Measurements from ENCODE around the gene TIPIN.

- TF ChIP-seq CTCF (conservative IDR thresholded peaks at IDR 0.05; ENCODE audit: low read depth, low read length) = no peak
- TF ChIP-seq EZH2phosphoT487 (IDR thresholded peaks at IDR 0.05; ENCODE audit: borderline replicate concordance, low read length) = no peak
- no peak for TF ChIP-seq EZH2 (IDR thresholded peaks at IDR 0.05; ENCODE audit: low read length, unreplicated experiment)
These were observed 45.7 kb downstream of the TIPIN start for GRCh38 chr15:66310786-66311185.

Data from PC-3 (cell line).